ENCODE results near the gene IQGAP3. TPM values are rescaled to one million over a fixed set of nuclear protein-coding genes. Genes with fewer than 3 reads are reported as not detected.

The IQGAP3 gene
- total RNA-seq, 1 donor from 2014 or later = 9.8 TPM

GRCh38 chr1:156540955-156541354 lies 31.4 kb downstream of the IQGAP3 start:
- no peak for TF ChIP-seq CTCF (IDR thresholded peaks at IDR 0.05)
- DNase-seq (ENCODE audit: low spot score) = peak; percentile 44
- Mint-ChIP-seq H3K4me1 (ENCODE audit: low read depth) (no peaks in the 10 kb centered on the region), H3K27me3 (ENCODE audit: low read depth) (no peaks in the 10 kb centered on the region), H3K27ac (ENCODE audit: unreplicated experiment) (no peak overlapping the region), H3K9me3 (ENCODE audit: low read depth) (no peaks in the 10 kb centered on the region), H3K36me3 (ENCODE audit: low read depth) (peaks cover 4% of the 10 kb centered on the region), H3K4me3 (ENCODE audit: unreplicated experiment) (no peak overlapping the region)

- Mint-ChIP-seq H3K4me1 (ENCODE audit: low read depth) (no peaks in the 10 kb centered on the region), H3K27me3 (ENCODE audit: low read depth) (no peaks in the 10 kb centered on the region), H3K36me3 (ENCODE audit: low read depth) (peaks cover 6% of the 10 kb centered on the region), H3K4me3 (ENCODE audit: unreplicated experiment) (no peak overlapping the region), H3K9me3 (ENCODE audit: low read depth) (no peaks in the 10 kb centered on the region), H3K27ac (ENCODE audit: unreplicated experiment) (no peak overlapping the region)
- no peak for DNase-seq (ENCODE audit: low spot score)
- TF ChIP-seq CTCF (IDR thresholded peaks at IDR 0.05) = no peak
These were observed 32.5 kb downstream of the IQGAP3 start for GRCh38 chr1:156539818-156540355.

- no peaks in the 10 kb centered on the region for H3K9me3 Mint-ChIP-seq (ENCODE audit: low read depth)
- no peaks in the 10 kb centered on the region for H3K4me1 Mint-ChIP-seq (ENCODE audit: low read depth)
- no peak for TF ChIP-seq CTCF (IDR thresholded peaks at IDR 0.05)
- no peak overlapping the region for H3K27ac Mint-ChIP-seq (ENCODE audit: unreplicated experiment)
- no peaks in the 10 kb centered on the region for H3K27me3 Mint-ChIP-seq (ENCODE audit: low read depth)
- peak; percentile 41 for DNase-seq (ENCODE audit: low spot score)
- no peak overlapping the region for H3K4me3 Mint-ChIP-seq (ENCODE audit: unreplicated experiment)
- peaks cover 6% of the 10 kb centered on the region for H3K36me3 Mint-ChIP-seq (ENCODE audit: low read depth)
These were observed 33.5 kb downstream of the IQGAP3 start for GRCh38 chr1:156538711-156539440.

GRCh38 chr1:156537027-156537426 lies 35.3 kb downstream of the IQGAP3 start:
- no peak overlapping the region for H3K4me3 Mint-ChIP-seq (ENCODE audit: unreplicated experiment)
- H3K4me1 Mint-ChIP-seq (ENCODE audit: low read depth) = no peaks in the 10 kb centered on the region
- H3K27me3 Mint-ChIP-seq (ENCODE audit: low read depth) = no peaks in the 10 kb centered on the region
- H3K27ac Mint-ChIP-seq (ENCODE audit: unreplicated experiment) = no peak overlapping the region
- TF ChIP-seq CTCF (IDR thresholded peaks at IDR 0.05) = no peak
- no peak for DNase-seq (ENCODE audit: low spot score)
- peaks cover 5% of the 10 kb centered on the region for H3K36me3 Mint-ChIP-seq (ENCODE audit: low read depth)
- H3K9me3 Mint-ChIP-seq (ENCODE audit: low read depth) = no peaks in the 10 kb centered on the region

- Mint-ChIP-seq H3K4me3 (ENCODE audit: unreplicated experiment) (no peak overlapping the region), H3K27me3 (ENCODE audit: low read depth) (no peaks in the 10 kb centered on the region), H3K27ac (ENCODE audit: unreplicated experiment) (no peak overlapping the region), H3K4me1 (ENCODE audit: low read depth) (no peaks in the 10 kb centered on the region), H3K36me3 (ENCODE audit: low read depth) (peaks cover 2% of the 10 kb centered on the region), H3K9me3 (ENCODE audit: low read depth) (no peaks in the 10 kb centered on the region)
- DNase-seq (ENCODE audit: low spot score) = peak; percentile 67
- no peak for TF ChIP-seq CTCF (IDR thresholded peaks at IDR 0.05)
These were observed 37.8 kb downstream of the IQGAP3 start for GRCh38 chr1:156534424-156535060.
